GM12892 (cell line): ENCODE measurements around the gene CYTH2.

ENCODE experiments used
- DNase-seq: peaks from one replicate; pipeline ENCODE4 v3.0.0; 2011; ENCODE audit not compliant: insufficient read length
- FAIRE-seq: peaks from 2 replicates; lab custom pipeline; 2011; peaks lifted over from hg19 to GRCh38; lab: Jason Lieb, UNC
- POLR2A ChIP-seq: IDR thresholded peaks from 2 replicates; pipeline ENCODE4 v1.6.1; 2011; ENCODE audit warnings: low read depth, low read length, control low read depth
- POLR2AphosphoS5 ChIP-seq: IDR thresholded peaks from 2 replicates; pipeline ENCODE4 v1.6.1; 2011; ENCODE audit warnings: low read depth, low read length, control low read depth
- TAF1 ChIP-seq: IDR thresholded peaks from 2 replicates; pipeline ENCODE4 v1.6.1; 2011; ENCODE audit warnings: low read depth, mild to moderate bottlenecking, control low read depth, low read length, borderline replicate concordance

CYTH2 gene

GRCh38 chr19:48473161-48473966 lies 4.2 kb downstream of the CYTH2 start:
- no peak for TF ChIP-seq TAF1
- TF ChIP-seq POLR2A, result no peak
- FAIRE-seq (no peak), DNase-seq (no peak)

- no peak for FAIRE-seq
- TF ChIP-seq POLR2AphosphoS5, result no peak
- TF ChIP-seq TAF1, result no peak
- TF ChIP-seq POLR2A, result no peak
- no peak for DNase-seq
Measured at GRCh38 chr19:48474084-48474592, 5.0 kb downstream of the CYTH2 start.

- TF ChIP-seq POLR2A, result no peak
- no peak for TF ChIP-seq TAF1
- TF ChIP-seq POLR2AphosphoS5, result no peak
- DNase-seq (no peak), FAIRE-seq (no peak)
Measured at GRCh38 chr19:48475369-48476068, 6.3 kb downstream of the CYTH2 start.

- TF ChIP-seq POLR2A, result no peak
- no peak for TF ChIP-seq TAF1
- TF ChIP-seq POLR2AphosphoS5, result no peak
- DNase-seq (no peak), FAIRE-seq (no peak)
Measured at GRCh38 chr19:48476176-48476575, 7.0 kb downstream of the CYTH2 start.

- TF ChIP-seq POLR2A (no peak), POLR2AphosphoS5 (no peak), TAF1 (no peak)
- no peak for FAIRE-seq
- DNase-seq, result no peak
Measured at GRCh38 chr19:48477067-48477685, 8.0 kb downstream of the CYTH2 start.

- TF ChIP-seq TAF1 (no peak), POLR2AphosphoS5 (no peak), POLR2A (no peak)
- no peak for FAIRE-seq
- DNase-seq, result no peak
Measured at GRCh38 chr19:48477698-48478338, 8.6 kb downstream of the CYTH2 start.

- DNase-seq, result no peak
- TF ChIP-seq POLR2A (no peak), TAF1 (no peak), POLR2AphosphoS5 (no peak)
- FAIRE-seq, result no peak
Measured at GRCh38 chr19:48478339-48479256, 9.4 kb downstream of the CYTH2 start.

GRCh38 chr19:48479686-48480085 lies 10.5 kb downstream of the CYTH2 start:
- DNase-seq, result no peak
- no peak for TF ChIP-seq TAF1
- TF ChIP-seq POLR2AphosphoS5, result peak; percentile 73
- FAIRE-seq, result no peak

GRCh38 chr19:48480183-48480557 lies 11.0 kb downstream of the CYTH2 start:
- no peak for DNase-seq
- no peak for TF ChIP-seq TAF1
- TF ChIP-seq POLR2AphosphoS5, result no peak; the same call in 1 of the 2 replicates
- TF ChIP-seq POLR2A, result no peak
- FAIRE-seq, result no peak

GRCh38 chr19:48480558-48481500 lies 11.7 kb downstream of the CYTH2 start:
- DNase-seq, result no peak
- peak; percentile 84 for FAIRE-seq
- no peak for TF ChIP-seq POLR2A
- TF ChIP-seq POLR2AphosphoS5, result no peak
- TF ChIP-seq TAF1, result no peak
